Esophagus squamous epithelium (tissue), 5 donors: Measurements from ENCODE around the gene MRPS27. TPM values are rescaled to one million over a fixed set of nuclear protein-coding genes. Genes with fewer than 3 reads are reported as not detected.
A peak's percentile ranks its signal among the peaks of the same experiment; 100 is the strongest.

ENCODE experiments used
- DNase-seq: peaks from one replicate; lab custom pipeline; 2025; lab: John Stamatoyannopoulos, UW
- H3K27ac ChIP-seq, 4 donors: fragments of 200-600 bp; sonication (generic); one replicate each; pipeline ENCODE4 v1.5.1; 2016 to 2019; ENCODE audit warnings: mild to moderate bottlenecking in 1 of 4
- H3K27me3 ChIP-seq, 4 donors: fragments of 200-600 bp; sonication (generic); 1 replicate in 3 of 4; 2 replicates in 1 of 4; pipeline versions ENCODE4 v1.5.1 to v1.6.0; 2017 to 2021; ENCODE audit warnings: antibody characterized with exemption in 1 of 4
- H3K36me3 ChIP-seq, 3 donors: fragments of 200-600 bp; sonication (generic); one replicate each; pipeline ENCODE4 v1.5.1; 2016 to 2019
- H3K4me1 ChIP-seq, 3 donors: fragments of 200-600 bp; sonication (generic); one replicate each; pipeline ENCODE4 v1.5.1; 2017 to 2019
- H3K4me3 ChIP-seq, 4 donors: fragments of 200-600 bp; sonication (generic); 1 replicate in 3 of 4; 2 replicates in 1 of 4; pipeline ENCODE4 v1.5.1; 2016 to 2019; ENCODE audit warnings: mild to moderate bottlenecking in 2 of 4, moderate library complexity in 1 of 4
- H3K9me3 ChIP-seq, 3 donors: fragments of 200-600 bp; sonication (generic); one replicate each; pipeline ENCODE4 v1.5.1; 2016 to 2019
- POLR2A ChIP-seq, 4 donors: fragments of 450-650 bp; IDR thresholded peaks; one replicate each; pipeline ENCODE4 v1.6.1; 2017; ENCODE audit warnings: antibody characterized with exemption in 4 of 4, mild to moderate bottlenecking in 4 of 4, moderate library complexity in 3 of 4
- WGBS, 2 donors: methylation state at CpG; one replicate each; pipeline ENCODE4 v1.1.5; 2018; 5-methylcytosine and 5-hydroxymethylcytosine counted together
- intact Hi-C: fragments of 100-400 bp; cut with DNase I; formaldehyde crosslinking; loops from one replicate; pipeline ENCODE4 v1.15.0; 2022
- total RNA-seq, 4 donors: library from RNA; depleted of rRNA; stranded (reverse); fragments of >200 nt; gene quantifications; one replicate each; pipeline ENCODE4 v1.1.0, GENCODE V29; 2016
- TF ChIP-seq, protein P1 (sequence below), 6 experiments: fragments of 450-650 bp in 4 of 6; fragments of 200-600 bp in 2 of 6; sonication (generic) in 2 of 6; IDR thresholded peaks; one replicate each; pipeline ENCODE4 v1.5.1; 2016 to 2019; ENCODE audit warnings: antibody characterized with exemption in 6 of 6, mild to moderate bottlenecking in 4 of 6, moderate library complexity in 4 of 6
- donor health status: DM: yes; HTN: yes; CAD: no.

MRPS27 gene
- total RNA-seq, 4 donors from 2014 or later = 33.7 to 60.0 (median 53.9) TPM

DNA sequence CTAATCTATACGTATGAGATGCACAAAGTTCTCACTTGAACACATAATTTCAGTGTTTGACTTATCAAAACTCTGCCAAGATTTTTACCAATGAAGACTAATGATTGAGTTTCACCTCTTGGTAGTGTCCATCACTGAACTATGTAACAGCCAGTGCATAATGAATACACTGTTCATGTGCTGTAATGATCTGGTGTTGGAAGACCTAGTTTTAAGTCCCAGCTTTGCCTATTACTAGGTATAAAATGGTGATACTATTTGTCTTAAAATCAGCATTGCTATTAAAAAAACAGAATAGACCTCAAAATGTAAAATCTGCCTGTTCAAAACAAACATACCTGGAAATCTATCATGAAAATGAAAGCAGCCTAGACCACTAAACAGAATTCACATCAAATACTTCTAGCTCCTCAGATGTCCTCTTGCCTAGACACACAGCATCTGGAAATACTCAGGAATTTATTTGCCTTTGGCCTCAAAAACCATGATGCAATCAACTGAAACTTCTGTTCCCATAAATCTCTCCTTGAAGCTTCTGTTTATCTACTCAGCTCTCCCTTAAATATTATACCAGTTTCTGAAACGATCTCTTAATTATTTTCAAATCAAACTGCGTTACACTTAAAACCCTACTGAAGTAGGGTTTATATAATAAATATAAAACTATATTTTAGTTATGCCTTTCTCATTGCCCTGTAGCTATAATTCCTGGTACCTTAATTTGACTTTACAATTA, 38.1 kb downstream of the MRPS27 start:
- TF ChIP-seq POLR2A (IDR thresholded peaks at IDR 0.05) = no peak
- TF ChIP-seq, protein P1, sequence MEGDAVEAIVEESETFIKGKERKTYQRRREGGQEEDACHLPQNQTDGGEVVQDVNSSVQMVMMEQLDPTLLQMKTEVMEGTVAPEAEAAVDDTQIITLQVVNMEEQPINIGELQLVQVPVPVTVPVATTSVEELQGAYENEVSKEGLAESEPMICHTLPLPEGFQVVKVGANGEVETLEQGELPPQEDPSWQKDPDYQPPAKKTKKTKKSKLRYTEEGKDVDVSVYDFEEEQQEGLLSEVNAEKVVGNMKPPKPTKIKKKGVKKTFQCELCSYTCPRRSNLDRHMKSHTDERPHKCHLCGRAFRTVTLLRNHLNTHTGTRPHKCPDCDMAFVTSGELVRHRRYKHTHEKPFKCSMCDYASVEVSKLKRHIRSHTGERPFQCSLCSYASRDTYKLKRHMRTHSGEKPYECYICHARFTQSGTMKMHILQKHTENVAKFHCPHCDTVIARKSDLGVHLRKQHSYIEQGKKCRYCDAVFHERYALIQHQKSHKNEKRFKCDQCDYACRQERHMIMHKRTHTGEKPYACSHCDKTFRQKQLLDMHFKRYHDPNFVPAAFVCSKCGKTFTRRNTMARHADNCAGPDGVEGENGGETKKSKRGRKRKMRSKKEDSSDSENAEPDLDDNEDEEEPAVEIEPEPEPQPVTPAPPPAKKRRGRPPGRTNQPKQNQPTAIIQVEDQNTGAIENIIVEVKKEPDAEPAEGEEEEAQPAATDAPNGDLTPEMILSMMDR (IDR thresholded peaks at IDR 0.05) = no peak
- DNase-seq = no peak
- no peaks in the 10 kb centered on the region for H3K9me3 ChIP-seq
- H3K27me3 ChIP-seq = no peaks in the 10 kb centered on the region
- peak overlapping the region in 3 of 4 donors; percentile 57 to 72 (median 68) for H3K27ac ChIP-seq
- H3K4me3 ChIP-seq = no peak overlapping the region
- intact Hi-C loops = no loop called here
- WGBS, 2 donors = 64 to 66% methylated on average over 3 of the region's 3 CpGs
- peaks cover 0 to 33% (median 3%) of the 10 kb centered on the region in 3 donors for H3K4me1 ChIP-seq
- H3K36me3 ChIP-seq = peaks cover 0 to 29% (median 0%) of the 10 kb centered on the region in 3 donors

DNA sequence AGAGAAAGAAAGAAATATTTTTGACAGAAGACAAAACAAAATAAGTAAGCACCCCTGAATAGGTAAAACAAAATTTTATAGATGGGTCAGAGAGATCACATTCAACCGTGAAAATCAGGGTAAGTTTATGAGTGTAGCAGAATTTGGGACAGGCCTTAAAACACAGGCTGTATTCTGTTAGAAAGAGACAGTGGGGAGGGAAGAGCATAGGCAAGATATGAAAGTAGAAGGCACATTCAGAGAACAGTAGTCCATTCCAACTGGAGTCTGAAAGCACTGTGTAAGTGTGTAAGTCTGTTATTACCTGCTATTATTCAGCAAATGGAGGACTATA, 38.6 kb downstream of the MRPS27 start:
- H3K4me3 ChIP-seq = no peak overlapping the region
- TF ChIP-seq, protein P1 (IDR thresholded peaks at IDR 0.05) = no peak
- no peak for TF ChIP-seq POLR2A (IDR thresholded peaks at IDR 0.05)
- peaks cover 0 to 33% (median 3%) of the 10 kb centered on the region in 3 donors for H3K4me1 ChIP-seq
- H3K36me3 ChIP-seq = peaks cover 0 to 29% (median 0%) of the 10 kb centered on the region in 3 donors
- peak overlapping the region in 3 of 4 donors; percentile 57 to 72 (median 68) for H3K27ac ChIP-seq
- no peak for DNase-seq
- H3K27me3 ChIP-seq = no peaks in the 10 kb centered on the region
- WGBS, 2 donors = 82 to 85% methylated on average over 1 of the region's 1 CpG
- H3K9me3 ChIP-seq = no peaks in the 10 kb centered on the region
- intact Hi-C loops = no loop called here

DNA sequence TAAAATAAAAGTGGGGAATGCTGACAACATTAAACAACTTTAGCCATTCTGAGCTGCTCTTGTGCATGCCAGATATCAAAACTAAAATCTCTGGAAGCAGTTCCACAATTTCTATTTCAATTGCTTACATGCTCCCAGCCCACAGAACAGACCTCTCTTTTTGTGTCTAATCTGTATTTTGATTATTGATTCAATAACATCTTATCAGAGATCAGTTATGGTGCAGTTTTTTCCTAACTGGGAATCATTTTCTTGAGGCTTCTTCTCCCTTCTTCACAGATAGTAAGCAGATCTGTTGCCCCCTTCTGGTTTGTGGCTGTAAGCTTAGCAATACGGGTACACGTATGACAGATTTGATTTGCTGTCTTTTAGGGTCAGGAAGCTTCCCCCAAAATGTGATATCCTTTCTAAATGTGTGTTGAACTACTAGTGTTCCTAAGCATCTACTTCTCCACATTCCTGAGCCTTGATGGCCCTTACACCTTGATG, 39.4 kb downstream of the MRPS27 start:
- no peak overlapping the region for H3K4me3 ChIP-seq
- 30 to 44% methylated on average over 2 of the region's 2 CpGs for WGBS, 2 donors
- no peaks in the 10 kb centered on the region for H3K27me3 ChIP-seq
- no peak for TF ChIP-seq POLR2A (IDR thresholded peaks at IDR 0.05)
- TF ChIP-seq, protein P1 (IDR thresholded peaks at IDR 0.05) = peak in 4 of 6 experiments; percentile 30 to 43 (median 36)
- H3K27ac ChIP-seq = peak overlapping the region in 3 of 4 donors; percentile 57 to 72 (median 68)
- H3K4me1 ChIP-seq = peaks cover 0 to 33% (median 3%) of the 10 kb centered on the region in 3 donors
- intact Hi-C loops = no loop called here
- DNase-seq = no peak
- no peaks in the 10 kb centered on the region for H3K9me3 ChIP-seq
- peaks cover 0 to 30% (median 0%) of the 10 kb centered on the region in 3 donors for H3K36me3 ChIP-seq

DNA sequence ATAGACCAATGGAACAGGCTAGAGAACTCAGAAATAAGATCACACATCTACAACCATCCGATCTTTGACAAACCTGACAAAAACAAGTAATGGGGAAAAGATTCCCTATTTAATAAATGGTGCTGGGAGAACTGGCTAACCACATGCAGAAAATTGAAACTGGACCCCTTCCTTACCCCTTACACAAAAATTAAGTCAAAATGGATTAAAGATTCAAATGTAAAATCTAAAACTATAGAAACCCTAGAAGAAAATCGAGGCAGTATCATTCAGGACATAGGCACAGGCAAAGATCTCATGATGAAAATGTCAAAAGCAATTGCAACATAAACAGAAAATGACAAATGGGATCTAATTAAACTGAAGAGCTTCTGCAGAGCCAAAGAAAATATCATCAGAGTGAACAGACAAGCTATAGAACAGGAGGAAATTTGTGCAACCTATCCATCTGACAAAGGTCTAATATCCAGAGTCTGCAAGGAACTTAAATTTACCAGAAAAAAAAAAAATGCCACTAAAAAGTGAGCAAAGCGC, 43.8 kb downstream of the MRPS27 start:
- H3K36me3 ChIP-seq = peaks cover 0 to 35% (median 0%) of the 10 kb centered on the region in 3 donors
- H3K4me1 ChIP-seq = peaks cover 0 to 10% (median 3%) of the 10 kb centered on the region in 3 donors
- 84 to 95% methylated on average over 3 of the region's 3 CpGs for WGBS, 2 donors
- H3K27ac ChIP-seq = no peak overlapping the region
- intact Hi-C loops = no loop called here
- H3K4me3 ChIP-seq = no peak overlapping the region
- H3K27me3 ChIP-seq = no peaks in the 10 kb centered on the region
- no peak for TF ChIP-seq POLR2A (IDR thresholded peaks at IDR 0.05)
- TF ChIP-seq, protein P1 (IDR thresholded peaks at IDR 0.05) = no peak
- no peaks in the 10 kb centered on the region for H3K9me3 ChIP-seq
- no peak for DNase-seq

DNA sequence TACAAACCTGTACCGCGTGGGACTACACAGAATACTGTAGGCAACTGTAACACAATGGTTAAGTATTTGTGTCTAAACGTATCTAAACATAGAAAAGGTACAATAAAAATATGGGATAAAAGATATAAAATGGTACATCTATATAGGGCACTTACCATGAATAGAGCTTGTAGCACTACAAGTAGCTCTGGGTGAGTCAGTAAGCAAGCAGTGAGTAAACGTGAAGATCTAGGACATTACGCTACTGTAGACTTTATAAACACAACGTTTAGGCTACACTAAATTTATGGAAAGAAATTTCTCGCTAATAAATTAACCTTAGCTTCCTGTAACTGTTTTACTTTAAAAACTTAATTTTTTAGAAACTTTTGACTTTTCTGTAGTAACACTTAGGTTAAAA, 46.5 kb downstream of the MRPS27 start:
- Histone ChIP-seq H3K27me3 (no peaks in the 10 kb centered on the region), H3K36me3 (peaks cover 0 to 32% (median 0%) of the 10 kb centered on the region in 3 donors), H3K9me3 (no peaks in the 10 kb centered on the region), H3K27ac (no peak overlapping the region), H3K4me3 (no peak overlapping the region), H3K4me1 (peaks cover 0 to 5% (median 0%) of the 10 kb centered on the region in 3 donors)
- WGBS, 2 donors = 78 to 96% methylated on average over 7 of the region's 7 CpGs
- intact Hi-C loops = no loop called here
- TF ChIP-seq POLR2A (IDR thresholded peaks at IDR 0.05) = no peak
- TF ChIP-seq, protein P1 (IDR thresholded peaks at IDR 0.05) = no peak
- DNase-seq = no peak
